GM12878 (cell line): ENCODE results near the gene PDIA4.

ENCODE experiments used
- HDAC6 ChIP-seq: fragments of 200-600 bp; sonication (generic); IDR thresholded peaks from one replicate; pipeline ENCODE4 v1.8.0; 2017; ENCODE audit warnings: antibody characterized with exemption; ENCODE audit not compliant: unreplicated experiment
- NR2F1 ChIP-seq: fragments of 450-650 bp; conservative IDR thresholded peaks from 2 replicates; pipeline ENCODE4 v1.6.1; 2017; ENCODE audit warnings: mild to moderate bottlenecking
- POLR2A ChIP-seq: IDR thresholded peaks from 2 replicates; pipeline ENCODE4 v1.6.1; 2011; ENCODE audit warnings: low read depth, mild to moderate bottlenecking, low read length
- TF ChIP-seq, protein P1 (sequence below), 3 experiments: IDR thresholded peaks in 2 of 3; conservative IDR thresholded peaks in 1 of 3; 2 replicates each; pipeline ENCODE4 v1.5.1; 2011; ENCODE audit warnings: low read depth in 3 of 3, low read length in 3 of 3, mild to moderate bottlenecking in 3 of 3, control low read depth in 2 of 3, moderate library complexity in 2 of 3, inconsistent platforms in 1 of 3, mixed read lengths in 1 of 3; ENCODE audit not compliant: control insufficient read depth in 2 of 3, insufficient read depth in 1 of 3; ENCODE audit errors: extremely low read depth in 1 of 3
- TF ChIP-seq, protein P2 (sequence below): fragments of 450-650 bp; IDR thresholded peaks from 2 replicates; pipeline ENCODE4 v1.6.1; 2017; ENCODE audit warnings: mild to moderate bottlenecking

DNA sequence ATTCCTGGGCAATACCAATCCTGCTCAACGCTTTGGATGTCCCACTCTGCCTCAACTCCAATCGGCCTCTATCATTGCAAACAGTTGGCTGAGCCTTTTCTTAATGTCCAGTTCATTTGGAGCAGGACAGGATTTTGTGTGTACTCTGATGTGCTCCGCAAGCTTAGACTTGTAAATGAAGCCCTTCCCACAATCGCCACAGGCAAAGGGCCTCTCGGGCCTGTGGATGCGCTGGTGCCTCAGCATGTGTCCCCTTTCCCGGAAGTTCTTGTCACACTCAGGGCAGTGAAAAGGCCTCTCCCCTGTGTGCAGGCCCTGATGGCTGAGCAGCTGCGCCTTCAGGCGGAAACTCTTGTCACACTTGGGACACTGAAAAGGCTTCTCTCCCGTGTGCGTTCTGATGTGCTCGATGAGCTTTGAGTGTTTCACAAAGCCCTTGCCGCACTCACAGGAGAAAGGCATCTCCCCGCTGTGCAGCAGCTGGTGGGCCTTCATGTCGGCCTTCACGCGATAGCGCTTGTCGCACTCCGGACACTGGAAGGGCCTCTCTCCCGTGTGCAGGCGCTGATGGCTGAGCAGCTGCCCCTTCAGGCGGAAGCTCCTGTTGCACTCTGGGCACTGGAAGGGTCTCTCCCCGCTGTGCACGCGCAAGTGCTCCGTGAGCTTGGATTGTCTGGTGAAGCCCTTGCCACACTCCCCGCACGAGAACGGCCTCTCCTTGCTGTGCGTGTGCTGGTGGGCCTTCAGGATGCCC, 42.2 kb upstream of the PDIA4 start:
- no peak for TF ChIP-seq HDAC6
- no peak for TF ChIP-seq POLR2A
- TF ChIP-seq, protein P1, sequence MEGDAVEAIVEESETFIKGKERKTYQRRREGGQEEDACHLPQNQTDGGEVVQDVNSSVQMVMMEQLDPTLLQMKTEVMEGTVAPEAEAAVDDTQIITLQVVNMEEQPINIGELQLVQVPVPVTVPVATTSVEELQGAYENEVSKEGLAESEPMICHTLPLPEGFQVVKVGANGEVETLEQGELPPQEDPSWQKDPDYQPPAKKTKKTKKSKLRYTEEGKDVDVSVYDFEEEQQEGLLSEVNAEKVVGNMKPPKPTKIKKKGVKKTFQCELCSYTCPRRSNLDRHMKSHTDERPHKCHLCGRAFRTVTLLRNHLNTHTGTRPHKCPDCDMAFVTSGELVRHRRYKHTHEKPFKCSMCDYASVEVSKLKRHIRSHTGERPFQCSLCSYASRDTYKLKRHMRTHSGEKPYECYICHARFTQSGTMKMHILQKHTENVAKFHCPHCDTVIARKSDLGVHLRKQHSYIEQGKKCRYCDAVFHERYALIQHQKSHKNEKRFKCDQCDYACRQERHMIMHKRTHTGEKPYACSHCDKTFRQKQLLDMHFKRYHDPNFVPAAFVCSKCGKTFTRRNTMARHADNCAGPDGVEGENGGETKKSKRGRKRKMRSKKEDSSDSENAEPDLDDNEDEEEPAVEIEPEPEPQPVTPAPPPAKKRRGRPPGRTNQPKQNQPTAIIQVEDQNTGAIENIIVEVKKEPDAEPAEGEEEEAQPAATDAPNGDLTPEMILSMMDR (IDR thresholded peaks at IDR 0.05 in 2 of 3, conservative IDR thresholded peaks at IDR 0.05 in 1 of 3; ENCODE audit: control insufficient read depth in 2 of 3, extremely low read depth in 1 of 3, insufficient read depth in 1 of 3, low read depth in 3 of 3, low read length in 3 of 3): no peak
- TF ChIP-seq, protein P2, sequence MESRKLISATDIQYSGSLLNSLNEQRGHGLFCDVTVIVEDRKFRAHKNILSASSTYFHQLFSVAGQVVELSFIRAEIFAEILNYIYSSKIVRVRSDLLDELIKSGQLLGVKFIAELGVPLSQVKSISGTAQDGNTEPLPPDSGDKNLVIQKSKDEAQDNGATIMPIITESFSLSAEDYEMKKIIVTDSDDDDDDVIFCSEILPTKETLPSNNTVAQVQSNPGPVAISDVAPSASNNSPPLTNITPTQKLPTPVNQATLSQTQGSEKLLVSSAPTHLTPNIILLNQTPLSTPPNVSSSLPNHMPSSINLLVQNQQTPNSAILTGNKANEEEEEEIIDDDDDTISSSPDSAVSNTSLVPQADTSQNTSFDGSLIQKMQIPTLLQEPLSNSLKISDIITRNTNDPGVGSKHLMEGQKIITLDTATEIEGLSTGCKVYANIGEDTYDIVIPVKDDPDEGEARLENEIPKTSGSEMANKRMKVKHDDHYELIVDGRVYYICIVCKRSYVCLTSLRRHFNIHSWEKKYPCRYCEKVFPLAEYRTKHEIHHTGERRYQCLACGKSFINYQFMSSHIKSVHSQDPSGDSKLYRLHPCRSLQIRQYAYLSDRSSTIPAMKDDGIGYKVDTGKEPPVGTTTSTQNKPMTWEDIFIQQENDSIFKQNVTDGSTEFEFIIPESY: no peak
- TF ChIP-seq NR2F1: no peak
